ENCODE results near the gene TRIM32. TPM values are rescaled to one million over a fixed set of nuclear protein-coding genes. Genes with fewer than 3 reads are reported as not detected.
"Not testable (repeated sequence)": the region's sequence is repeated elsewhere in the genome, so short reads cannot be mapped to it uniquely, and the experiment has no call there.

TRIM32 gene
- polyA plus RNA-seq, 1 donor from 2014 or later = 10.1 TPM

- Mint-ChIP-seq H3K36me3 (peaks cover 2% of the 10 kb centered on the region), H3K9me3 (no peaks in the 10 kb centered on the region), H3K4me3 (no peak overlapping the region), H3K27me3 (no peaks in the 10 kb centered on the region), H3K27ac (no peak overlapping the region), H3K4me1 (no peaks in the 10 kb centered on the region)
These were observed 24.3 kb upstream of the TRIM32 start for GRCh38 chr9:116662646-116663310.

GRCh38 chr9:116663581-116663980 lies 23.5 kb upstream of the TRIM32 start:
- no peak overlapping the region for H3K27ac Mint-ChIP-seq
- H3K9me3 Mint-ChIP-seq = peaks cover 0 to under 1% (median 0%) of the 10 kb centered on the region in 3 donors
- H3K4me1 Mint-ChIP-seq = no peaks in the 10 kb centered on the region
- no peaks in the 10 kb centered on the region for H3K27me3 Mint-ChIP-seq
- H3K36me3 Mint-ChIP-seq = peaks cover 2% of the 10 kb centered on the region
- no peak overlapping the region for H3K4me3 Mint-ChIP-seq

GRCh38 chr9:116668970-116669695 lies 18.0 kb upstream of the TRIM32 start:
- peaks cover 6 to 10% (median 8%) of the 10 kb centered on the region in 3 donors for H3K9me3 Mint-ChIP-seq
- H3K36me3 Mint-ChIP-seq = peaks cover 2% of the 10 kb centered on the region
- H3K27me3 Mint-ChIP-seq = no peaks in the 10 kb centered on the region
- peak overlapping the region in 1 of 3 donors; percentile 13 for H3K27ac Mint-ChIP-seq
- H3K4me1 Mint-ChIP-seq = no peaks in the 10 kb centered on the region
- H3K4me3 Mint-ChIP-seq = no peak overlapping the region

- no peak overlapping the region for H3K4me3 Mint-ChIP-seq
- no peaks in the 10 kb centered on the region for H3K27me3 Mint-ChIP-seq
- H3K36me3 Mint-ChIP-seq = no peaks in the 10 kb centered on the region
- H3K9me3 Mint-ChIP-seq = peaks cover 6 to 17% (median 16%) of the 10 kb centered on the region in 3 donors
- H3K4me1 Mint-ChIP-seq = no peaks in the 10 kb centered on the region
- H3K27ac Mint-ChIP-seq = no peak overlapping the region
These were observed 15.5 kb upstream of the TRIM32 start for GRCh38 chr9:116671605-116672004.

- H3K27ac Mint-ChIP-seq = no peak overlapping the region
- no peak overlapping the region for H3K4me3 Mint-ChIP-seq
- no peaks in the 10 kb centered on the region for H3K4me1 Mint-ChIP-seq
- H3K36me3 Mint-ChIP-seq = peaks cover 2% of the 10 kb centered on the region
- peaks cover 6 to 17% (median 16%) of the 10 kb centered on the region in 3 donors for H3K9me3 Mint-ChIP-seq
- H3K27me3 Mint-ChIP-seq = no peaks in the 10 kb centered on the region
These were observed 13.7 kb upstream of the TRIM32 start for GRCh38 chr9:116673375-116673774.

- Mint-ChIP-seq H3K27me3 (no peaks in the 10 kb centered on the region), H3K27ac (no peak overlapping the region), H3K9me3 (peaks cover 5 to 17% (median 16%) of the 10 kb centered on the region in 3 donors), H3K4me1 (no peaks in the 10 kb centered on the region), H3K4me3 (peak overlapping the region in 1 of 4 donors; percentile 71), H3K36me3 (peaks cover 2% of the 10 kb centered on the region)
These were observed 12.7 kb upstream of the TRIM32 start for GRCh38 chr9:116674210-116674980.

- H3K27me3 Mint-ChIP-seq = no peaks in the 10 kb centered on the region
- H3K4me1 Mint-ChIP-seq = peaks cover 19 to 21% (median 21%) of the 10 kb centered on the region in 3 donors
- H3K4me3 Mint-ChIP-seq = no peak overlapping the region
- no peaks in the 10 kb centered on the region for H3K36me3 Mint-ChIP-seq
- H3K9me3 Mint-ChIP-seq = peaks cover 0 to 1% (median 0%) of the 10 kb centered on the region in 3 donors
- H3K27ac Mint-ChIP-seq = no peak overlapping the region
These were observed 3.6 kb upstream of the TRIM32 start for GRCh38 chr9:116683535-116683934.

GRCh38 chr9:116685166-116685565 lies 1.9 kb upstream of the TRIM32 start:
- peaks cover 0 to 1% (median 0%) of the 10 kb centered on the region in 3 donors for H3K9me3 Mint-ChIP-seq
- no peaks in the 10 kb centered on the region for H3K27me3 Mint-ChIP-seq
- H3K36me3 Mint-ChIP-seq = no peaks in the 10 kb centered on the region
- peak overlapping the region in 1 of 4 donors; percentile 83 for H3K4me3 Mint-ChIP-seq
- H3K27ac Mint-ChIP-seq = no peak overlapping the region
- H3K4me1 Mint-ChIP-seq = peaks cover 25 to 34% (median 33%) of the 10 kb centered on the region in 3 donors

GRCh38 chr9:116686135-116686534 lies 970 bp upstream of the TRIM32 start:
- H3K4me3 Mint-ChIP-seq = peak overlapping the region; percentile 83 to 99 (median 95)
- H3K27me3 Mint-ChIP-seq = no peaks in the 10 kb centered on the region
- peak overlapping the region in 1 of 3 donors; percentile 66 for H3K27ac Mint-ChIP-seq
- peaks cover 30 to 41% (median 35%) of the 10 kb centered on the region in 3 donors for H3K4me1 Mint-ChIP-seq
- H3K9me3 Mint-ChIP-seq = peaks cover 0 to 1% (median 0%) of the 10 kb centered on the region in 3 donors
- H3K36me3 Mint-ChIP-seq = no peaks in the 10 kb centered on the region

GRCh38 chr9:116686693-116687073 lies 422 bp upstream of the TRIM32 start:
- Mint-ChIP-seq H3K4me1 (peaks cover 32 to 45% (median 41%) of the 10 kb centered on the region in 3 donors), H3K27ac (peak overlapping the region; percentile 33 to 89 (median 88)), H3K9me3 (peaks cover 0 to 1% (median 0%) of the 10 kb centered on the region in 3 donors), H3K4me3 (peak overlapping the region; percentile 83 to 99 (median 95)), H3K36me3 (no peaks in the 10 kb centered on the region), H3K27me3 (no peaks in the 10 kb centered on the region)

GRCh38 chr9:116687754-116688135 lies 640 bp downstream of the TRIM32 start:
- Mint-ChIP-seq H3K27me3 (no peaks in the 10 kb centered on the region), H3K4me1 (peaks cover 38 to 55% (median 51%) of the 10 kb centered on the region in 3 donors), H3K9me3 (no peaks in the 10 kb centered on the region), H3K36me3 (no peaks in the 10 kb centered on the region), H3K27ac (peak overlapping the region in 1 of 3 donors; percentile 88), H3K4me3 (peak overlapping the region; percentile 83 to 99 (median 95))

- H3K27ac Mint-ChIP-seq = peak overlapping the region in 2 of 3 donors; percentile 20 to 88
- H3K4me1 Mint-ChIP-seq = peaks cover 40 to 61% (median 52%) of the 10 kb centered on the region in 3 donors
- H3K9me3 Mint-ChIP-seq = no peaks in the 10 kb centered on the region
- H3K27me3 Mint-ChIP-seq = no peaks in the 10 kb centered on the region
- H3K36me3 Mint-ChIP-seq = no peaks in the 10 kb centered on the region
- peak overlapping the region in 3 of 4 donors; percentile 56 to 97 (median 83) for H3K4me3 Mint-ChIP-seq
These were observed 1.8 kb downstream of the TRIM32 start for GRCh38 chr9:116688806-116689485.

- Mint-ChIP-seq H3K27me3 (no peaks in the 10 kb centered on the region), H3K4me3 (peak overlapping the region in 2 of 4 donors; percentile 56 to 83), H3K36me3 (no peaks in the 10 kb centered on the region), H3K9me3 (no peaks in the 10 kb centered on the region), H3K27ac (peak overlapping the region in 1 of 3 donors; percentile 88), H3K4me1 (peaks cover 40 to 64% (median 52%) of the 10 kb centered on the region in 3 donors)
These were observed 2.5 kb downstream of the TRIM32 start for GRCh38 chr9:116689486-116690032.

- peak overlapping the region in 1 of 4 donors; percentile 21 for H3K4me3 Mint-ChIP-seq
- H3K27ac Mint-ChIP-seq, H3K27me3 Mint-ChIP-seq: not testable (repeated sequence)
These were observed 3.7 kb downstream of the TRIM32 start for GRCh38 chr9:116690805-116691204.

More at GRCh38 chr9:116690805-116691204, 3.7 kb downstream of the TRIM32 start:
- not testable (repeated sequence) for H3K36me3 Mint-ChIP-seq, H3K9me3 Mint-ChIP-seq
- H3K4me1 Mint-ChIP-seq = peaks cover 38 to 68% (median 58%) of the 10 kb centered on the region in 3 donors

All from IgD-negative memory B cell (primary cell).